CD4-positive, alpha-beta T cell treated with Interleukin-21 for 1 hour (primary cell): ENCODE data around the gene ALDH3B1.

ENCODE experiments used
- DNase-seq: peaks from one replicate; pipeline ENCODE4 v3.0.0-alpha.2; 2020

ALDH3B1 gene

GRCh38 chr11:68014157-68014946 is 4.2 kb downstream of the ALDH3B1 start:
- no peak for DNase-seq

GRCh38 chr11:68014947-68015447 is 4.9 kb downstream of the ALDH3B1 start:
- no peak for DNase-seq

DNA sequence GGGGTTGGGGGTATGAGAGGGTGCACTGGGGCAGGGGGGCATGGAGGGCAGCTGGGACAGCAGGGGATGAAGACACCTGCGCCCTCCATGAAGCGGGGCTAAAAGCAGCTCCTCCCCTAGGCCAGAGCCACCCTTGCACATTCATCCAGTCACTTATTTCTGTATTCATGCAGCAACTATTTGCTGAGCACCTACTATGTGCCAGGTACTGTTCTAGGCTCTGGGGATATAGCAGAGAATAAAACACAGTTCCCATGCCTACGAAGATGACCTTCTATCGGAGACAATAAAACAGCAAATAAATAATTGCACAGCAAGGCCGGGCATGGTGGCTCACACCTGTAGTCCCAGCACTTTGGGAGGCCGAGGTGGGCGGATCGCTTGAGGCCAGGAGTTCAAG is 5.3 kb downstream of the ALDH3B1 start:
- no peak for DNase-seq

- no peak for DNase-seq
These were observed 6.2 kb downstream of the ALDH3B1 start for GRCh38 chr11:68016161-68016903.

DNA sequence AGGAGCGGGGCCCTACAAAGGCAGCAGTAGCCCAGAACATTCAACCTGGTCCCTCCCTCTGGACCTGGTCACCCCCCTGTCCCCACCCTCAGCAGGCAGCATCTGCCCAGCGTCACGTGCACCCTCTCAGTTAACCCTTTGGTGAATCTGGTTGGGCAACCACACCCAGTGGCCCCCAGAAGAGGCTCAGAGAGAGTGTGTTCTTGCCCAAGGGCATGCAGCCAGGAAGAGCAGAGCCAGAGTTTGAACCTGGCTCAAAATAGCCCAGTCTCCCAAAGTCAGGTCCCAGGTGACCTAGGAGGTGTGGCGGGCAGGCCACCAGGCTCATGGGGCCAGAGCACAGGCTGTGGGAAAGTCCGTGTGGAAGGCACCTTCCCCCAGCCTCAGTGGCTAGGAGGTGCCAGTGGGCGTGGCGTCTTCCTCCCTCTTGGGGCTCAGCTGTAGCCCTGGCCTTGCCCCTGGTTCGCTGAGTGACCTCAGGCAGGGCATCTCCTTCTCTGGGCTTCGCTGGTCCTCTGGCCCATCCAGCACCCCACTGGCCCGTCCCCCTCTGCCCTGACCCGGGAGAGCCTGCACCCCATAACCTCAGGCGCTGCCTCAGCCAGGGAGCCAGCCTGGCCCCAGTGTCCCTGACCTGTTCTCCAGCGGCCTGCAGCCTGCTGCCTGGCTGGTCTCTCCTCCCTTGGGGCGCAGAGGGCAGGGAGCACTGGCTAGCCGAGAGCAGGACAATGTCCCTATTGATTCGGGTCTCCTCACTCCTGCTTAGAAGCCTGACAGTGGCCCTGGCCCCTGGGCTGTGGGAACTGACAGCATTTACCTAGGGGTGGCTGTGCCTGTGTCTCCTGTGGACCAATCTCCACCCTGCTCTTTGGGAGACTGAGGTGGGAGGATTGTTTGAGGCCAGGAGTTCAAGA is 7.0 kb downstream of the ALDH3B1 start:
- DNase-seq: no peak

- DNase-seq: no peak
These were observed 8.0 kb downstream of the ALDH3B1 start for GRCh38 chr11:68017980-68018729.

- DNase-seq: no peak
These were observed 8.6 kb downstream of the ALDH3B1 start for GRCh38 chr11:68018730-68019190.

GRCh38 chr11:68019486-68019885 is 9.4 kb downstream of the ALDH3B1 start:
- no peak for DNase-seq

- no peak for DNase-seq
These were observed 10.4 kb downstream of the ALDH3B1 start for GRCh38 chr11:68020575-68020974.

- DNase-seq: no peak
These were observed 11.2 kb downstream of the ALDH3B1 start for GRCh38 chr11:68021167-68021787.

DNA sequence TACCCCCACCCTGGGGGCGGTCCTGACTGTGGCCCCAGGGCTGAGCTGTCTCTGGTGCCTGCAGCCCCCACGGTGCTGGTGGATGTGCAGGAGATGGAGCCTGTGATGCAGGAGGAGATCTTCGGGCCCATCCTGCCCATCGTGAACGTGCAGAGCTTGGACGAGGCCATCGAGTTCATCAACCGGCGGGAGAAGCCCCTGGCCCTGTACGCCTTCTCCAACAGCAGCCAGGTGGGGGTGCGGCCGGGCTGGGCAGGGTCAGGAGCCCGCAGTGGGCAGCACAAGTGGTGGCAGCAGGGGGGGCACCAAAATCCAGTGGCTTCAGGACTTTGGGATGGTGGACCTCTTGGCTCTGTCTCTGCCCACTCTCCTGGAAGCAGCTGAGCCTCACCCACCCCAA is 12.4 kb downstream of the ALDH3B1 start:
- no peak for DNase-seq

GRCh38 chr11:68024508-68024907 is 14.4 kb downstream of the ALDH3B1 start:
- no peak for DNase-seq

GRCh38 chr11:68025047-68025446 is 14.9 kb downstream of the ALDH3B1 start:
- DNase-seq: no peak

DNA sequence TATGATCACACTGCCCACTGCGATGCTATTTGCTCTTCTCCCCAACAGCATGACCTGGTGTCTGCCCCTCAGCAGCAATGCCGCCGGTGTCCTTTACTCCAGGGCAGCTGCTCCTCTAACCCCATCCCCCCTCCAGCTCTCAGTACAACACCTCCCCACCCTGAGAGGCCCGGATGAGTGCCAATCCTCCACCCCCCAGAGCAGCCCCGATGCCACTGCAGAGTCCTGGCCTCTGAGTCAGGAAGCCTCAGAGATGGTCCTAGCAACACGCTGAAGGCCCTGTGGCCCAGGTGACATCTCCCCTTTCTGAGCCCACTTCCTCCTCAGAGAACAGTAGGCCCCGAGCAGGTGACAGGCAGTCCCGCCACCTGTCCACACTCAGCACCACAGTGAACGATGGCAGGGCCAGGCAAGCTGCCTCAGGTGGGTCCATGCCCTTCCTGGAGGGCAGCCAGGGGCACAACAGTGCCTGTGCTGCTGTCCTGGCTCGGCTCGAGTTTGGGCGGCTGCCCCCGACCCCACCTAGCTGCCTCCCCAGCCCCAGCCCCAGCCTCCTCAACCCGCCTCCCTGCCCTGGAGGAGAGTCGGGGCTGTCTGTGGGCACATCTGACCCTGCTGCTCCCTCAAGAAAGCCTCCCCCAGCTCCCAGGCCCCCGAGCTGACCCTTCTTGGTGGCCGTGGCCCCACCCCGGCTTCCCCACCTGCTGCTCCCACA is 16.4 kb downstream of the ALDH3B1 start:
- DNase-seq: no peak

DNA sequence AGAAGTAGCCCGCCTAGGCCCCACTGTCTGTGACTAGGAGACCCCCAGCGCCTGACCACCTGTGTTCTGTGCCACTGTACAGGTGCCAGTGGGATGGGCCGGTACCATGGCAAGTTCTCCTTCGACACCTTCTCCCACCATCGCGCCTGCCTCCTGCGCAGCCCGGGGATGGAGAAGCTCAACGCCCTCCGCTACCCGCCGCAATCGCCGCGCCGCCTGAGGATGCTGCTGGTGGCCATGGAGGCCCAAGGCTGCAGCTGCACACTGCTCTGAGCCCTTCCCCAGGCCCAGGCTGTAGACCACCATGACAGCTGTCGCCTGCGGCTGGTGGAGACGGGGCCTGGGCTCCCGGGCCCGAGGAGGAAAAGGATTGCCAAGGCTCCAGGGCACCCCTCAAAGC is 17.5 kb downstream of the ALDH3B1 start:
- DNase-seq: no peak

DNA sequence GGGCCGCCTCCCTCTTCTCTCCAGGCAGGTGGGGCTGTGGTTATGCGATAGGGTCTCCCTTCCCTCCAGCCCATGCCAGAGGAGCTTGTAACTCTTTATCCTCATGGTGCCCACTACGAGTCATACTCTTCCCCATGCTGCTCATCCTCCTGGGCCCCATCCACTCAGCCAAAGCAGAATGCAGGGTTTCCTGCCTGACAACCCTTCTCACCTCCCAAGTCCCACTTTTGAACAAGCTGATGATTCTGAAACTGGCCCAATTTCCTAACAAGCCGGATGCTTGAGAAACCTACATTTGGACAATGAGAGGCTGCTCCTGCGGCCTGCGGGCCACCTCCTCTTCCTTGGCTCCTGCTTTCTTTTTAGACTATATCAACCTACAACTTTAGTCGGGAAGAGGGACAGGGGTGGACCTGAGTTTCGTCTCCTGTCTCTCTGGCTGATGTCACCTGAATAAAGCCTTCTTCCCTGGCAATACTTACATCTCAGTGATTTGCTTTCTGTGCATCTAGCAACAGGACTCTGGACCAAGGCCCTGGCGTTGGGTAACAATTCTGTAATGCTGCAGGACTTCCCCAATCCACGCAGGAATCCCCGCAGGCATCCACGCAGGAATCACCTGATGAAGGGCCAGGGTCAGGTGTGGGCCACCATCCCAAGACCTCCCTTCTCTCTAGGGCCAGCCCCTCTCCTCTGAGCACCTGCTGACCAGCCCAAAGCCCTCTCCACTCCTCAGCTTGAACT is 18.8 kb downstream of the ALDH3B1 start:
- no peak for DNase-seq

DNA sequence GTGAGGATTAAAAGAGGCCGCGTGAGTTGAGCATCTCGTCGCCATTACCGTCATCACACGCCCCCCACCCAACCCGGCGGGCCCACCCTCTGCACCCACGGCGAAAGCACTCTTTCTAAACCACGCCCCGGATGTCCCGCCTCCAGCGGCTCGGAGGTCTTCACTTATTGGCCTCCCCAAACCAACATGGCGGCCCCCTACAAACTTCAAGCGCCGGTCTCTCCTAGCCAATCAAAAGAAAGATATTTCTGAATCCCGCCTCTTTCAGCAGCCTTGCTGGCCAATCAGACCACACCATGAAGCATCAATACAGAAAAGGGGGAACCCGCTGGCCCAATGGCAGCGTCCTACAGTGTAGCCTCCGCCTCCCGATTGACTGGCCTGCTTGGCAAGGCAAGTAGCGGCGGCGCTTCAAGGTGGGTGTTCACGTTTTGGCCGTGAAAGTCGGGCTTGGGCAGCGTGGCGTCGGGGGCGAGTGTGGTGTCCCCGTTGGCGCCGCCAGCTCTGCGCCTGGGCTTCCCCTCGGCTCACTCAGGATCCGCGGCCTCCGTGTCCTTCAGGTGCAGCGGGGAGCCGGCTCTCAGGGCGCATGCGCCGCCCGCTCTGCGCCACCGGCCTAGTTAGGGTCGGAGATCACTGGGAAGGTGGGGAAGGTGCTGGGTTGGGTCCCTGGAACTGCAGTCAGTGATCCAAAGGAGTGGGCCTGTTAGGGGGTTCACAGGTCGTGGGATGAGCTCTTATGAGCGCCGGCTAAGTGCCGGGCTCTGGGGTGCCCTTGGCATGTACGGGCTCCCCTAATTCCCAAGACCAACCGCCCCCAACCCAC is 20.4 kb downstream of the ALDH3B1 start, which contains the start of gene NDUFS8:
NDUFS8 (plus strand) TSS at position 364 of the 826 bp plus-strand sequence. CDS start 1,471 bp downstream, outside the sequence.
- DNase-seq: peak; percentile 99

DNA sequence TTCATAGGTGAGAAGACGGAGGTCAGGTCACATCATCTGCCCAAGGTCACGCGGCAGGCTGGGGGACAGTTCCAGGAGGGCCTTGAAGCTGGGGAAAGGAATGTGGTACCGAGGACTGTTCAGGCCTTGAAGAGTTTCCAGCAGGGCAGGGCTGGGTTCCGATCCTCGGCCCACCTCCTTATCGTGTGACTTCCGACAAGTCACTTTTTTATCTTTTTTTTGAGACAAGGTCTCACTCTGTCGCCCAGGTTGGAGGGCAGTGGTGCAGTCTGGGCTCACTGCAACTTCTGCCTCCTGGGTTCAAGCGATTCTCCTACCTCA is 21.0 kb downstream of the ALDH3B1 start:
- peak; percentile 16 for DNase-seq

DNA sequence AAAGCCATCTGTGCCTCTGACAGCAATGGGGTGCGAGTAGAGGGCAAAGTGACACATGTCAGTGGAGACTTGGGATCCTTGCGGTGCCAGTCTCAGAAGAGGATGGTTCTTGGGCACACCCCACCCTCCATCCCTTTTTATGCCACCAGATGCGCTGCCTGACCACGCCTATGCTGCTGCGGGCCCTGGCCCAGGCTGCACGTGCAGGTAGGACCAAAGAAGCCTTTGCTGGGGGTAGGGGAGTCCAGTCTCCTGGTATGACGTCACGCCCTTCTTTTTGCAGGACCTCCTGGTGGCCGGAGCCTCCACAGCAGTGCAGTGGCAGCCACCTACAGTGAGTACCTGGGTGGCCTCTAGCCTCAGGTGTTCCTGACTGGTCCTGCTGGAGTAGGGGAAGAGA is 21.9 kb downstream of the ALDH3B1 start:
- DNase-seq: no peak
